GM18505 (cell line): ENCODE results near the gene SCAP.

Source experiments
- ATAC-seq: cut with Tn5 transposase; IDR thresholded peaks from one replicate; pipeline ENCODE4 v1.9.1; 2021; ENCODE audit not compliant: unreplicated experiment
- POLR2A ChIP-seq: IDR thresholded peaks from 4 replicates; pipeline ENCODE4 v1.6.1; 2011; ENCODE audit warnings: borderline replicate concordance; ENCODE audit not compliant: insufficient read depth, insufficient read length; ENCODE audit errors: extremely low read depth

The SCAP gene

DNA sequence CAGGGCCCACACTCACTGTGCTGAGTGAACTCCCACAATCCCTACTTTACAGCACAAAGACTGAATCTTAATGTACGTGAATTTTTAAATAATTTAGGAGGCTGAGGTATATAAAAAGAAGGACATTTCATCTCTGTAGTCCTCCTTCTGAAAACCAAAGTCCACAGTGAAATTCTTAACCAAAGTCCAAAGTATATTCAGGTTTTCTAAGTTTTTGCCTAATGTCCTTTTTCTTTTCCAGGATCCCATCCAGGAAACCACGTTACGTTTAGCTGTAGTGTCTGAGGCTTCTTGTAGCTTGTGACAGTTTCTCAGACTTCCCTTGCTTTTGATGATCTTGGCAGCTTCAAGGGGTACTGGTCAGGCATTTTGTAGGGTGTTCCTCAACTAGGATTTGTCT is 44.5 kb downstream of the SCAP start:
- TF ChIP-seq POLR2A, result no peak

DNA sequence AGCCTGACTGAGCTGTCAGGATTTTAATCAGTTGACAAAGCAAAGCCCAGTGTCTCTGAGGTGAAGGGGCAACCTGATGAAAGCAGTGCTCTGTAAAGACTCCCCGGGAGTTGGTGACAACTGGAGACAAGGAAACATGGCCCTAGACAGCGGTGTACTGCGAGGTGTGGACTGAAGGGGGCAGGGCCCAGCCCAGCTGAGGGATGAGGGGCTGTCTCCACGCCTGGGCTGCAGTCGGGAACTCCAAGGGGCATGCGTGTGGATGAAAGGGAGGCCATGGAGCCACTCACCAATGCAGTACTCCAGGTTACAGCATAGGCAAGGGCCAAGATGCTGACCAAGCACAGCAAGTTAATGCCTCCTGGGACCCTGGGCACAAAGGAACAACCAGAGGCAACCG is 45.1 kb downstream of the SCAP start:
- no peak for TF ChIP-seq POLR2A
- ATAC-seq, result no peak

More for the DNA sequence above, 44.5 kb downstream of the SCAP start:
- ATAC-seq, result no peak

DNA sequence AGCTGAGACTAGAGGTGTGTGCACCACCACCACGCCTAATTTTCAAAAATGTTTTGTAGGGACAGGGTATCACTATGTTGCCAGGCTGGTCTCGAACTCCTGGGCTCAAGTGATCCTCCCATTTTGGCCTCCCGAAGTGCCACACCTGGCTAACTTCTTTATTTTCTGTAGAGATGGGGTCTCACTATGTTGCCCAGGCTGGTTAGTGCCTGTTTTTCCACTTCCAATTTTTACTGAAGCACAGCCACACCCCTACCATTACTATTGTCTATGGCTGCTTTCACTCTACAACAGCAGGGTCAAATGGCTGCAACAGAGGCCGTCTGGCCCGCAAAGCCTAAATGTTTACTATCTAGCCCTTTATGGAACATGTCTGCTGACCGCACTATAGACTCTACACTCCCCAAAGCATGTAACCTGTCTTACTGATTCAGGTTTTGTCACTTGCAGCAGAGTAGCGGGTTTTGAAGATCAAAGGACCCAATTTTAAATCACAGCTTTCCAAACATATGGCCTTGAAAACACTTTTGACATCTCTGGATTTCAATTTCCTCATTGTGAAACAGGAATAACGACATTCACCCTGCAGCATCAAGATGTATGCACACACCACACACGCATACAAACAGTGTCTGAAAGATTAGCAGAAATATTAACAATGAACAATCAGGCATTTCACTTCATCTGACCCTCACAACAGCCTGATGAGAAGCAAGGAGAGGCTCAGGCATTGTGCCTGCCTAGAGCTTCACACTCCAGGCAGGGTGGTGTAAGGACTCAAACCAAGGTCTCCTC is 46.1 kb downstream of the SCAP start:
- TF ChIP-seq POLR2A, result no peak
- ATAC-seq, result no peak

DNA sequence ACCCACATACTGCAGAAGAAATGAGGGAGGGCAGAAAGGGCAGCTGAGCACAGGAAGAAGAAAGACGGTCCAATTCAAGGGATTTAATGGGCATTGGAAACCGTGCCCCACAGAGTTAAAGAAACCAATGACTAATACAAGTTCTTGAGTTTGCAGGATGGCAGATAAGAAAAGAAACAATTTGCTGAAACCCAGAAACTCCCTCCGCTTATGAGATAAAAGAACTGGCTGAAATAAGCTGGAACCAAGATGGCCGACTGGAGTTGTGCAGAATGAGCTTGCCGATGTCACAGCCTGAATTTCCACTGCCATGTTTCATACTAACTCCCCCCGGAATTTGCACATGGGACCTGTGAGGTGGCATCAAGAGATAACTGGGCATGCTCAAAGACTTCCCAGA is 47.1 kb downstream of the SCAP start:
- TF ChIP-seq POLR2A, result no peak
- no peak for ATAC-seq

DNA sequence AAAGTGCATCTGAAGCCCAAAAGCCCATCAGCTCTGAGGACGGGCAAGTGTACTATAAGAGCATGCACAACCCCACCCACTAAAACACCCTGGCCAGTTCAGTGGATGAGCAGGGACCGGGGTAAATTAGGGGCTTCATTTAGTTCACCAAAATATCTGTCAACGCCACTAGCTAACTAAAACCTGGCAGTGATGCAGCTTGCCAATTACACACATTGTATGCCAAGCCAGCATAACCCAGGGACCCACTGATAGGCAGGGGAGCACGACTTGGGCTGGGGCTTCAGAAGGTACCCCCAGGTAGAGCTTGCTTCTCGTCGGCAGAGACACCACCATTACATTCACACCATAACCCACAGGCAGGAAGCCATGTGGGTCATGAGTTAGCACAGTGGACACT is 47.9 kb downstream of the SCAP start:
- no peak for ATAC-seq

DNA sequence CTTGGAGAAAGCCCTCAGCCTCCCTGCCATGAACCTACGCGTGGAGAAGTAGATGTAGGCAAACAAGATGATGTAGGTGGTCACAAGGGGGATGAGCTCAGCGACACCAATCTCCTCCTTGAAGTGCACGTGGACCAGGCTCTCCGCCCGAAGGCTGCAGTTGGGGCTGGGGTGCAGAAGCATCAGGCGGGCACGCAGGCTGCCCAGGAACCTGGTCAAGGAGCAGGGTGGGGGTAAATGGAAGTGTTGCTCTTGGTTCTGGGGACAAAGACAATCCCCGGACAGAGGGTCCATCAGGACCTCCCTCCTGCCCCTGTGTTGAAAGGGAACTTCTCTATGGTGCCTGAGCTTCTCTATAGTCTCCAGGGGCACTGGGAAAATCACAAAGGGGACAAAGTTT is 49.8 kb downstream of the SCAP start:
- ATAC-seq, result no peak

More for the DNA sequence above, 47.9 kb downstream of the SCAP start:
- no peak for TF ChIP-seq POLR2A

DNA sequence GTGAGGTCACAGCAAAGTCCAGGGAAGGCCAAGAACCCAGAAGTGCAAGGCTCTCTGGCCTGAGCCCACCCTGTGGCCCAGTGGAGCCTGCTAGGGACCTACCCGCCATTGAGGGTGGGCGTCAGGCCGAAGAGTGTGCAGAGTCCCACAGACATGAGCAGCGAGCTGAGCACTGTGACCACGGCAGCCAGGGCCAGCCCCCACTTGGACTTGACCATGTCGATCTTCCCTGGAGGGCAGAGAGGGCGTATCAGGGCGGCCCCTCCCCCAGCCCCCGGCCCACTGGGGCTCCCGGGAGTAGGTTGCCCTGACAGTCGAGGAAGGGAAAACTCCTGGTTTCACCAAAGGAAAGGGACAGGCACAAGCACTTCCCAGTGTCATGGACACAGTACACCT is 50.4 kb downstream of the SCAP start:
- no peak for ATAC-seq
- no peak for TF ChIP-seq POLR2A

More for the DNA sequence above, 49.8 kb downstream of the SCAP start:
- TF ChIP-seq POLR2A, result no peak

DNA sequence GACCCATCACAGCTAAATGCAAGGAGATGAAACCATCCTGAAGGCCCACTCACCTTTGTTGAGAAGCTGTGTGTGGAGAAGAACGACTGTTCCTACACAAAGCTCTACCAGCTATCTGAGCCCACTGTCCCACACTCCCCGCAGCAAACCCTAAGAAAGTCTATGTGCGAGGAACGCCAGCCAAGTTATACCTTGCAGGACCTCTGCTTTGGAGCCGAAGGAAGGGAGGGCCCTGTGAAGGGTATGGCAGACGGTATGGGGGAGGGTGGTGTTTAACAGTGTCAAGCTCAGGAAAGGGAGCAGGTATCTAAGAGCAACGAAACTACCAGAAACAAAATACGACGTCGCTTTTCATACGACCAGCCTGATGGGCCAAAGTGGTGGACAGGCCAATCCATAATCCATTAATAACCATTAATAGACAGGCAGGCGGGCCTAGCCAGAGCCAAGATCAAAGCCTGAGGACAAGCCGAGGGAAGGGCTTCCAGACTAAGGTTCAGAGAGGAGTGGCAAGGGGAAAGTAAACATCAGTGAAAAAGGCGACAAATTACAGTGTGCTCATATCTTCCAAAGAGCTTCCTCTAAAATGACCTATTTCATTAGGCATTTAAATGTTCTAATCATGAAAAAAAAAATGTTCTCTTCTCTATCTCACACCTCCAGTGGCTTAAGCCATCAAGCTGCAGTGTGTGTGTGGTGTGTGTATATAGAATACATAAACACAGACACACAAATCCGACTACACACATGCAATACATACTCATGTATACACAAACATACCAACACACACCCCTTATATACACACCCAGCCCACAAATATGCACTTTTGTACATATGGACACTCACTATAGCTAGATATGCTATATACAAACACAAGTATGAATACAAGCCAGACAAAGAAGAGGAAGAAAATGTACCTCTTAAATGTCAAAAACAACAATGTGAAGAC is 51.0 kb downstream of the SCAP start:
- TF ChIP-seq POLR2A, result no peak
- ATAC-seq, result no peak

DNA sequence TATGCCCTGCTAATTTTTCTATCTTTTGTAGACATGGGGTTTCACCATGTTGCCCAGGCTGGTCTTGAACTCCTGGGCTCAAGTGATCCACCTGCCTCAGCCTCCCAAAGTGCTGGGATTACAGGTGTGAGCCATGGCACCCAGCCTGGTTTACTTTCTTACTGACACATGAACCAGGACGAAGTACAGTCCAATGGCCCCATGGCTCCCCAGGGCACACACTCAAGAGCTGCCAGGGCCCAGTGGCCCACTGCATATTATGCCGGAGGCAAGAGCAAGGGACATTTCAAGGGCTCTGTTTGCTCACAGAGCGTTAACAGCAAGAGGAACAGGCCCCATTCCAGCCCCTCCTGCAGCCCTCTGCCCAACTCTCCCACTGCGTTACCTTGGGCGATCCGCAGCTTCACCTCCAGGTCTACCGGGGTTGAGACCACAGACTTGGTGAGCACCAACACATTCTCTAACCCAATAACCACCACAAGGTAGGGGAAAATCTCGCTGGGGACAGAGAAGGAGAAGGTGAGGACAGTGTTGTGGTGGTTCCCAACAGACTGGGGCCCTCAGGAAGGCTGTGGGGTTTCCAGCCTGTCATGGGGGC is 52.1 kb downstream of the SCAP start:
- TF ChIP-seq POLR2A, result no peak
- no peak for ATAC-seq

DNA sequence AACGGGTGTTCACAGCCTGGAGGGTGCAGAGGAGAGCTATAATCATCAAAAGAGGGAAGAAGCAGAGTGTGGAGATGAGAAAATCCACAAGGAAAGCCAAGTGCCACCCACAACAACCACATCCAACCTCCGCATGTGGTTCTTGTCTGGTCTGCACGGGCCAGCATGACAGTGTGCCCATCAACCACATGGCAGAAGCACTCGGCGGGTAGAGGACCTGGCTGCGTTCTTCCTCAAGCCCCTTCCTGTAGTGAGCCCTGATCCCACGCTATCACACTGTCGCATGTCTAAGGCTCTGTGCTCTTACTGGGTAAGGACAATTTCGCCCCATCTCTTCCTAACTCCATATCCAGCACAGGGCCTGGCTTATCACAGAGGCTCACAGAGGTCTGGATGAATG is 53.0 kb downstream of the SCAP start:
- TF ChIP-seq POLR2A, result no peak
- no peak for ATAC-seq

DNA sequence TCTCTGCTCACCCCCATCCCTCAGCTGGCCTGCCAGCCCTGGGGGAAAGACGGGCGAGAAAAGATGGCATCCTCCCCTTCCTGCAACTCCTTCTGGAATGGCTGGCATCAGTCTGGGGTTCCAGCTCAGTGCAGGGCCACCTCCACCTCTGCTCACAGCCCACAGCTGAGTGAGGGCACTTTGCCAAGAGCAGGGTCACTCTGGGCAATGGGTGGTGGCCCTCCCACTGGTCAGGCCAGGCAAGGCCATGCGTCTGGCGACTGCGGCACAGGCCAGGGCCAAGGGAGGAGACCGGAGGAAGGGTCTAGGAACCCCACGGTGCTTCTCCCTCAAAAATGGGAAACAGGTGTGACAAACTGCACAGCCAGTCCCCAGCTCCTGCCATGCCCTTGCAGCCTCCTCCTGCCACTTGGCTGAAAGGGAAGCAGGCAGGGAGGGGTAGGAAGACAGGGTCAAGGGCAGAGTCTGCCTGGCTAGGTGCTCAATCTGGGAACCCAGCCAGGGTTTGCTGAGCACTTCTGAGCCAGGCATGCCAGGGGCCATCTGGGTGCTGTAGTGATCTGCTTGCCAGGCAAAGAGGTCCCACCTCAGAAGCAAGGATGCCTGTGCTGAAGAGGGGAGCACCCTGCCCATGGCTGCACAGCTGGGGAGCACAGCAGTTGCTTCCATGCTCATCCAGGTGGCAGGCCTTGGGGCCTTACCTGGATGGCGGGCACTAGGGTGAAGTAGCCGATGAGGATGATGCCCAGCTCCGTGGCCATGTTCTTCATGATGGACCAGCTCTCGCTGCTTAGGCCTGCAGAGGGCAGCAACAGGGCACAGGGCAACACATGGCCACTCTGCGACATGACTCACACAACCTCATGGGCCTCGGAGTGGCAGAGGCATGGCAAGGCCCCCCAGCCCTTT is 53.7 kb downstream of the SCAP start:
- no peak for ATAC-seq
- no peak for TF ChIP-seq POLR2A
